Measurements from ENCODE around the gene SLC22A13.

DNA sequence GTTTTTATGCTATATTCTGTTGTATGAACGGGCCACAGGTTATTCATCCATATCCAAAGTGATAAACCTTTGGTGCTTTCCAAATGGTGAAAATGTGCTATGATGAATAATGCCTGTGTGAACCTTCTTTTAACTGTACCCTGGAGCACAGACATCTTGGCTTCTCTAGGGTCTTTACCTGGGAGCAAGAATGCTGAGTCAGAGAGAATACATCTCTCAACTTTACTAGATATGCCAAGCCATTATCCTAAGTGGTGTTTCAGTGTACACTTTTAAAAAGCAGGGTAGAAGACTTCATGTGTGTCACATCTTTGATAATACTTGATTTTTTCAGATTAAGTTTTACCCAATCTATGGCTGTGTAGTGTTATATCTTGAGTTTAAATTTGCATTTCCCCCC, 57.4 kb downstream of the SLC22A13 start:
- TF ChIP-seq POLR2G (IDR thresholded peaks at IDR 0.05; ENCODE audit: low read depth, low read length) (no peak), CEBPB (tag; IDR thresholded peaks at IDR 0.05) (no peak)

All from K562 (cell line).